ENCODE results near the gene ACSBG1.

ACSBG1 gene

DNA sequence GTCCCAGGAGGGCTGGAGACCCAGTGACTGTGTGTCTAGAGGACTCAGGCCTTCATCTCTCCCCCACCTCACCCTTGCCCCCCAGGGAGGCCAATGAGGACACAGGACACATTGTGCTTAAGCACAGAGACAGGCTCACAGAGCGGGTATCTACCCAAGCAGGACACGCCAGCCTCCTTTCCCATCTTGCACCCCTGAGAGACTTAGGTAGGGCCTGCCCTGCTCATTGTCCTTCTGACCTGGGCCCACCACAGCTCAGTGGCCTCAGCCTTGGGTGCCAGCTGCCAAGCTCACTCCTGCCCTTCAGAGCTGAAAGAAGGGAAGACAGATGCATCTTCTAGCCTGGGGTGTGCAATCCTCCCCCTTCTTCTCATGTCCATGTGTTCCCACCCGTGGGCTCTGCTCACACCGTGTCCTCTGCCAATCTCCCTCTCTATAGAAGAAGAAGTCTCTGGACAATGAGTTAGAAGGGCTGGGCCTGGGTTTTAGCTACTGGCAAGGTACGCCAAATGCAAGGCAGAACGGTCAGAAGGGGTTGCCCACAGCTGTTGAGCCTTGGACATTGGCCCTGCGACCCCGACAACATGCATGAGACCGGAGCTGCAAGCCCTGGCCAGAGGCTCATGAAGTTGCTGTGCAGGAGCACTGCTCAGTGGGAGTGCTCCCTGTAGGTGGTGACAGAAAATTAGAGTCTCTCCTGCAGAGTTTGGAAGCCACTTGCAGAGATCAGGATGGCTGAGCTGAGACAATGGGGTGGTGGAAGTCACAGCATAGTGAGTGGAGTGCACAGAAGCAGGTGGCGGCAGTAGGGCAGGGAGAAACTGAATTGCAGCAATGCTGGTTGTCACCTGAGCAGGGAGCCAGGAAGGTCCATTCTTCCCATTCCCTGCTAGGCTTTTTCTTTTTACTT is 32.8 kb downstream of the ACSBG1 start:
- no peak for FAIRE-seq

- FAIRE-seq: no peak
These were observed 34.0 kb downstream of the ACSBG1 start for GRCh38 chr15:78200276-78200930.

DNA sequence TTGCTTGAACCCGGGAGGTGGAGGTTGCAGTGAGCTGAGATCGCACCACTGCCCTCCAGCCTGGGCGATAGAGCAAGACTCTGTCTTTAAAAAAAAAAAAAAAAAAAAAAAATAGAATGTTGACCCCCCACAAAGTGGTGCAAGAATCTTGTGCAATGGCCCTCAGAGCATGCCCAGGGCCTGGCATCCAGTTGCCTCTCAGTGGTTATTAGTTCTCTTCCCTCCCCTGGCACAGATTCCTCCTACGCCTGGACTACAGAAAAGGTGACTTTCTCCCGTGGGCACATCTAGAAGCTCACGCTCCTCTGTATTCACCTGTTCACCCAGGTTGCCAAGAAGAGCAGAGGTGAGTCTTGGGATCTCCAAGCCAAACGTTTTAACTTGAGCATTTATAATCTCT is 36.7 kb downstream of the ACSBG1 start:
- FAIRE-seq: no peak

- no peak for FAIRE-seq
These were observed 38.6 kb downstream of the ACSBG1 start for GRCh38 chr15:78195735-78196201.

GRCh38 chr15:78194568-78194925 is 39.8 kb downstream of the ACSBG1 start:
- FAIRE-seq: no peak

GRCh38 chr15:78193731-78194567 is 40.4 kb downstream of the ACSBG1 start:
- FAIRE-seq: no peak

DNA sequence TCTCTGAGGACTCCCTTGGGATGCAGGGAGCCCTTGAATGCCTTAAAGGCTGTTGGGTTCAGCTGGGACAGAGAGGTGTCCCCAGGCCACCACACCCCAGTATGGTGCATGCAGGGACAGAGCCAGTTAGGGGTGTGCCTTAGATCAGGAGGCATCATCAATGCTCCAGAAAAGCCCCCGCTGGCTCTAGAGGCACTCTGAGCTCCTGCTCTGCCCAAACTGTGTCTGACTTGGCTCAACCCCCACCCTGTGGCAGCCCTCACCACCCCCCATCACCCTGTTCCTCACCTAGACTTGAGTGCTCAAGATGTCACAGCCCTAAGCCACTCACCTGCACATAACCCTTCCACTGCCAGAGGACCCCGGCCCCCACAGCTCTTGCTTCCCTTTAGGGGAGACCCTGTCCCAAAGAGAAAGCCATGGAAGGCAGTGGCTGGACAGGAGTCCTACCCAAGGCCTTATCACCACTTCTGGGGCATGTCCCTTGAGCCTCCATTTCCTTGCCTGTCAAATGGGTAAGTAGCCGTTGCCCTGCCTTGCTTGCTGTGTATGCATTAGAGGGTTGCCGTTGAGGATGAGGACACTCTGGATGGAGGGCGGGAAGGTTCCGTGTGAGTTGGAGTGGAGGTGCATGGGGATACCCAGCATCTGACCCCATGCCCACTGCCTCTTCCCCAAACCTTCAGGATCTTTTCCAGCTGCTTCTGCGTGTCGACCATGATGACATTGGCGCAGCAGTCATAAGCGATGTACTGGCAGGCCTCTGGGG is 41.4 kb downstream of the ACSBG1 start:
- no peak for FAIRE-seq

DNA sequence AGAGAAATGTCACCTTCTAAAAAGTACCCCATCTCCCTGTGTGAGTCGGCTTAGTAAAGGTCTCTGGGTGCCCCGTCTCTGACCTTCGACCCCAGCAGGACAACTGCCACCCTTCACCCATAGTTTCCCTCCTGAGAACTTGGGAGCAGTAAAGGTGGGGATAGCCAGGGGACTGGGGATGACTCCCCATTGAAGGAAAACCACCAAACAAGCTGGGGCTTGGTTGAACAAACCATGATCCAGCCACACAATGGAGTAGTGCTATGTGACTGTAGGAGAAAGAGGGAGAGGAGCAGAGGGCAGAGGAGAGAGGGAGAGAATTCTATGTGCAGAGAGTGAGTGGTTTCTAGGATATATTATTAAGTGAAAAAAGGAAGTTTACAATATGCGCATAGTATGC is 51.5 kb downstream of the ACSBG1 start:
- no peak for FAIRE-seq

DNA sequence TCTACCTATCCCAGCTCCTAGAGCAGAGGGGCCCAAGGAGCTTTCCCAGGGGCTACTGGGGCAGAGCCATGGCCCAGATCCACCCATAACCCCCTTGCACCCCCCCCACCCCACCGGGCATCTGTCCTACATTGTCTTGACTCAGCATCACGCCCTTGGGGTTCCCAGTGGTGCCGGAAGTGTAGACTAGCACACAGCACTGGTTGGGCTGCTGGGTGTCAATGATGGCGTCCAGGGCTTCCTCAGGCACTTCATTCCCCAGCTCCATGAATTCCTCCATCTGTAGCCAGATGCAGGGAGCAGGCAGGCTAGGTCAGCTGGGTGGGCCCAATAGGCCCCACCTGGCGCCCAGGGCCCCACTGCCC is 52.0 kb downstream of the ACSBG1 start:
- no peak for FAIRE-seq

GRCh38 chr15:78179906-78180305 is 54.5 kb downstream of the ACSBG1 start:
- no peak for FAIRE-seq

DNA sequence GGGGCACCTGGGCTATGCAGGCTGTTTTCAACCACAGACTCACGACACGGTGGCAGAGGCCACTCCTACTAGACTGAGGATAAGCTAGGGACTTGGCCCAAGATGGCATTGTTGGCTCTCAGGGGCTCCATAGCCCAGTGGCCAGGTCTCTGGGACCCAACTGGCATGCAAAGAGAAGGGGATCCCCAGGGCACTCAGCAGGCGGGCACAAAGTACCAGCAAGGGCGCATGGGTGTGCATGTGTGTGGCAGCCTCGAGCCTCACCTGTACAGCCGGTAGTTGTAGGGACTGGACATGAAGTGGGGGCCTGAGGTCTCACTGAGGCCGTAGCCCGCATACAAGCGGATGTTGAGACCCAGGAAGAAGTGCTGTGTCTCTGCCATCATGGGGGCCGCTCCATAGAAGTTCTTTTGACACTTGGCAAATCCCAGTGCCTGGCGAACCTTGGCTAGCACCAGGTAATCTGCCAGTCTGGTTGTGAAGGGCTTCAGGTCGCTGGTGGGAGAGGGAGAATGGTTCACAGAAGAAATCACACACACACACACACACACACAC is 55.0 kb downstream of the ACSBG1 start:
- FAIRE-seq: no peak

DNA sequence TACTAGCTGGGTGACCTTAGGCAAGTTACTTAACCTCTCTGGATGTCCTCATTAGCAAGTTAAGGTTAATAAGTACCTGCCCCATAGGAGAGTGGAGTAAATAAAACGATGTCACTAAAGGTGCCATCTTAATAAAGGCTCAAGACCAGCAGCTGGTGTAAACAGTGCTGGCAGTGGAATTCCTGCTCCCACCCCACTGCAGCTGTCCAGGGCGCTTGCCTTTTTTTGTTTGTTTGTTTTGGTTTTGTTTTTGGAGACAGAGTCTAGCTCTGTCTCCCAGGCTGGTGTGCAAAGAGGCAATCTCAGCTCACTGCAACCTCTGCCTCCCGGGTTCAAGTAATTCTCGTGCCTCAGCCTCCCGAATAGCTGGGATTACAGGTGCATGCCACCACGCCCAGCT is 56.3 kb downstream of the ACSBG1 start:
- FAIRE-seq: no peak

GRCh38 chr15:78177447-78177873 is 56.9 kb downstream of the ACSBG1 start:
- FAIRE-seq: no peak

- FAIRE-seq: no peak
These were observed 59.0 kb downstream of the ACSBG1 start for GRCh38 chr15:78175330-78175729.

DNA sequence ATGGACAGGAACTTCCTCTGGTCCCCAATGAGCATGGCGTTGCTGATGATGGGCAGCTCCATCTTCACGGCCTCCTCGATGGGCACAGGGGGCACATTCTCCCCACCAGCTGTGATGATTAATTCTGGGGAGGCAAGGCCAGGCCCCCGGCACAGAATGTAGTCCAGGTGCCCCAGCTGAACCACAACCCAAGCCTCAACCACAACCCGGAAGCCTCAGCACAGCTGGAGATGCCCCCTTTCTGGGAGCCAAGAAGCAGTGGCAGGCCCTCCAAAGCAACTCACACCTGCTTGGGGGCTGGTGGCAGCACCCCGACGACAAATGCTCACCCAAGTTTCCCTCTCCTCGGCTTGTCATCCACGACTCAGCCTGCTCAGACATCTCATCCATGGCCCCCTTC is 60.0 kb downstream of the ACSBG1 start:
- no peak for FAIRE-seq

DNA sequence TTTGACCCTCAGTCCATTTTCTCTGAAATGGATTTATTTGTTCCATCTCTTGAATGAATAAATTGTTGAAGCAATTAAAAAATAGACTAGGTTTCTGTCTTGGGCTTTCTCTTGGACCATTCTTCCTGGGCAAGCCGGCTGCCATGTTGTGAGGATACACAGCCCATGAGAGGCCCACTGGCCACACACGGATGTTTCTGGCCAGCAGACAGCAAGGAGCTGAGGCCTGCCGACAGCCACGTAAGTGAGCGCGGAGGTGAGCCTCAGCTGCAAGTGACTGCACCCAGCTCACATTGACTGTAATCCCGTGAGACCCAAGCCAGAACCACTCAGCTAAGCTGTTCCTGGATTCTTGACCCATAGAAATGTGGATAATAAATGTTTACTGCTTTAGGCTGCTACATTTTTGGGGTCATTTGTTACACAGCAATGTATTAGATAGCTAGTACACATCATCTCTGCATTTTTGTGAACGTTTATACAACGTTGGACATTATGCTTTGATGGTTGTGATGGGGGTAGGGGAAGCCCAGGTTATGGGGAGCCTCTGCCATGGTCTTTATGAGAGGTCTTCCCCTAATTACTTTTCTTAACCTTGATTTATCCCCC is 62.4 kb downstream of the ACSBG1 start:
- no peak for FAIRE-seq

DNA sequence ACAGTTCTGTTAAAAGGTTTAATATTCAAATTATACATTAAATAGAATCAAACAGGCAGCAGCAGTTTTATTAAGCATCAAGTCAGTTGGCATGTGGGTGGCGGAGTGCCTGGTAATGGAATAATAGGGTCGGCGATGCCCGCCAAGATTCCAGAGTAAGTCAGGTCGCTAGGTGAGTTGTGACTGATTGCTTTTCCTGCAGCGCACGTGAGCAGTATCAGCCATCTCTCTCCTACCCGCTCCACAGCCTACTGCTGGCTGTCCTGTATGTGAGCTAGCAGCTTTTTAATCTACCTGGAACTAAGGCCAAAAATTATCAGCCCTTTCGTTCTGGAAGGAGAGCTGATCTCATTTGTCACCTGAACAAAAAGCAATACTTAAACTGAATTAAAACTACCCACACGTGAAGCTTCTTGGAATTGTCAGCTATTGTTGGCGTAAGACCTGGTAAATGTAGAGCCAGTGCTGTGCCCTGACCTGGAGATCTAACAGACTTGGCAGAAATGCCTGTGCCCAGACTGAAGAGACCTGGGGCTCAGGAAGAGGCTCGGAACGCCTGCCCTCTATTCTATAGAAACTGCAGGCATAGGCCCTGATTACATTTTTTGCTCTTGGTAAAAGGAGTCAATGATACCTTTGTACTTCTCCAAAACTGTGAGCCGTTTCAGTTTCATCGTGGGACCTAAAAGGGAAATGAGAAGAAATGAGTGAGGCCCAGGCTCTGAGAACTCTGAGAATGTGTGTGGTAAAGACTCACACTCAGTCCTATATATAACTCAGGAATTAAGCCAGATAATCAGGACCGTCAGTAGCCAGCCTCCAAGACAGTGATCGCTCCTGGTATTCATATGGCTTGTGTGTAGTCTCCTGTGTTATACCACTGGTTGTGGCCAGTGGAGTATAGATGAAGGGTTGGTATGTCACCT is 63.3 kb downstream of the ACSBG1 start:
- no peak for FAIRE-seq

GRCh38 chr15:78168608-78169007 is 65.8 kb downstream of the ACSBG1 start:
- FAIRE-seq: no peak

DNA sequence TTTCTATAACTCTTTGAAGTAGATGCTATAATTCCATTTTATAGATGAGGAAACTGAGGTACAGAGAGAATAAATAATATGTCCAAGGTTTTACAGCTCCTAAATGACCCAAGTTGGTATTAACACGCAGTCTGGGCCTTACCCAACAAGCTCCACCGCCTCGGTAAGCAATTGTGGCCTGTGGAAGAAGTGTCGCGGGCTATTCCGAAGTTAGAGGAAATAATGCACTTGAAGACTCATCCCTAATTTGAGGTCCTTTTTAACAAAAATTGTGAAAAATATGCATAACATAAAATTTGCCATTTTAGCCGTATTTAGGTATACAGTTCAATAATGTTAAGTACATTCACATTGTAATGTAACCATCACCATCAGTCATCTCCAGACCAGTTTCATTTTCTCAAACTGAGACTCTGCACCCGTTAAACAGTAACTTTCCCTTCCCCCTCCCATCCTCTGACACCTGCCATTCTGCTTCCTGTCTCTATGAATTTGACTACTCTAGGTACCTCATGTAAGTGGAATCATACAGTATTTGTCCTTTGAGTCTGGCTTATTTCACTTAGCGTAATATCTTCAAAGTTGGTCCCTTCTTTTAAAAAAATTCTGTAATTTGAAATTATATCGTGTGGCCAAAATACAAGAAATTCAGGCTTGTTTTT is 67.0 kb downstream of the ACSBG1 start:
- no peak for FAIRE-seq

GRCh38 chr15:78164010-78164409 is 70.4 kb downstream of the ACSBG1 start:
- no peak for FAIRE-seq

All from endometrium (tissue), 2 donors.